ENCODE results near the gene SLC24A3. TPM values are rescaled to one million over a fixed set of nuclear protein-coding genes. Genes with fewer than 3 reads are reported as not detected.

SLC24A3 gene
- total RNA-seq, 1 donor from 2014 or later: 0.79 TPM

DNA sequence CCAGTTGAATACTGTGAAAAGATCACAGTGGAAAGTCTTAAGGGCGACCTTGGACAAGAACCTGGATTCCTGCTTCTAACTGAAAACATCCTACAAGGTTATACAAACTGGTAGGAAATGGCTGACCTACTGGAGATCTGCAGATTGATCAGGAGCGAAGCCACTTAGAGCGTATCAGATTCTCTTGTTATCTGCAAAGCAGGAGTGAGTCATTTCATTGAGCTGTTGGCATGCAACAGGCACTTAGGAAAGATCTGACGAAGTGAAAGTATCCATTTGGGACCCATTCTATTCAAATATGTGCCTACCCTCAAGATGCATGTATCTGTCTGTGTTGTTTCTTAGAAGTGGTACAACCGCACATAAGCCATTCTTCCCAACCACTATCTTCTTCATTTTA is 414.5 kb downstream of the SLC24A3 start:
- Histone ChIP-seq H3K79me2 (ENCODE audit: insufficient read depth, low read length) (no peaks in the 10 kb centered on the region), H4K20me1 (ENCODE audit: insufficient read depth, low read length) (no peaks in the 10 kb centered on the region), H3K27me3 (ENCODE audit: insufficient read depth, low read length) (no peaks in the 10 kb centered on the region), H3K9me3 (ENCODE audit: insufficient read depth, low read depth, low read length) (no peaks in the 10 kb centered on the region), H3K4me3 (ENCODE audit: insufficient read depth, low read depth, low read length) (no peak overlapping the region), H3K4me2 (ENCODE audit: low read length) (no peak overlapping the region), H2AFZ (ENCODE audit: low read depth, low read length) (no peak overlapping the region), H3K27ac (ENCODE audit: low read depth, low read length) (no peak overlapping the region), H3K36me3 (ENCODE audit: insufficient read depth, low read length) (no peaks in the 10 kb centered on the region), H3K9ac (ENCODE audit: low read length) (no peak overlapping the region), H3K4me1 (ENCODE audit: insufficient read depth, low read length) (no peaks in the 10 kb centered on the region)
- FAIRE-seq (no peak), DNase-seq (ENCODE audit: low read depth) (no peak)
- Mint-ChIP-seq H3K9me3 (ENCODE audit: unreplicated experiment) (peaks cover 9% of the 10 kb centered on the region), H3K36me3 (ENCODE audit: low read depth, unreplicated experiment) (no peaks in the 10 kb centered on the region), H3K27ac (ENCODE audit: unreplicated experiment) (no peak overlapping the region), H3K27me3 (ENCODE audit: low read depth, unreplicated experiment) (peaks cover 2% of the 10 kb centered on the region), H3K4me3 (ENCODE audit: unreplicated experiment) (no peak overlapping the region), H3K4me1 (ENCODE audit: low read depth, unreplicated experiment) (no peaks in the 10 kb centered on the region)
- TF ChIP-seq, protein P1, sequence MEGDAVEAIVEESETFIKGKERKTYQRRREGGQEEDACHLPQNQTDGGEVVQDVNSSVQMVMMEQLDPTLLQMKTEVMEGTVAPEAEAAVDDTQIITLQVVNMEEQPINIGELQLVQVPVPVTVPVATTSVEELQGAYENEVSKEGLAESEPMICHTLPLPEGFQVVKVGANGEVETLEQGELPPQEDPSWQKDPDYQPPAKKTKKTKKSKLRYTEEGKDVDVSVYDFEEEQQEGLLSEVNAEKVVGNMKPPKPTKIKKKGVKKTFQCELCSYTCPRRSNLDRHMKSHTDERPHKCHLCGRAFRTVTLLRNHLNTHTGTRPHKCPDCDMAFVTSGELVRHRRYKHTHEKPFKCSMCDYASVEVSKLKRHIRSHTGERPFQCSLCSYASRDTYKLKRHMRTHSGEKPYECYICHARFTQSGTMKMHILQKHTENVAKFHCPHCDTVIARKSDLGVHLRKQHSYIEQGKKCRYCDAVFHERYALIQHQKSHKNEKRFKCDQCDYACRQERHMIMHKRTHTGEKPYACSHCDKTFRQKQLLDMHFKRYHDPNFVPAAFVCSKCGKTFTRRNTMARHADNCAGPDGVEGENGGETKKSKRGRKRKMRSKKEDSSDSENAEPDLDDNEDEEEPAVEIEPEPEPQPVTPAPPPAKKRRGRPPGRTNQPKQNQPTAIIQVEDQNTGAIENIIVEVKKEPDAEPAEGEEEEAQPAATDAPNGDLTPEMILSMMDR (IDR thresholded peaks at IDR 0.05; ENCODE audit: insufficient read depth, low read depth, low read length): no peak
- no peak for TF ChIP-seq EZH2 (IDR thresholded peaks at IDR 0.05; ENCODE audit: insufficient read depth, low read length)

DNA sequence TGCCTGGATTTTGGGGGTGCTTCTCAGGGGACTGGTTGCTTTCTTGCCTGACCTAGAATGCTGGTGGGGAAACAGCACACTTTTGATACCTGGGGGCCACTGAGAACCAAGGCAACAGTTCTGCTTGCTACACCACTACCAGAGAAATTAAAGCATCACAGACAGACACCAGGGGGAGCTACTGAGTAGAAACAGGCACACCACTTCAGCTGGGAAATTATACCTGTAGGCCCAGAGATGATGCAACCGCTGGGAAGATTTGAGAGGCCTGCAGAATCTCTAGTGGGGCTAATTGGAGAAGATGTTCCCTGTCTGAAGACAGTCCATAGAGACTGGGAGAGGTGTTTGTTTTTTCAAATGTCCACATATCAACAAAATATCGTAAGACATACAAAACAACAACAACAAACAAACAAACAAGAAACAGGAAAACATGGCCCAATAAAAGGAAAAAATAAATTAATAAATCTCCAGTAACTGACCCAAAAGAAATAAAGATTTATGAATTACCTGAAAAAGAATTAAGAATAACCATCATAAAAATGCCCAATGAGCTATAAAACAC is 416.2 kb downstream of the SLC24A3 start:
- DNase-seq (ENCODE audit: low read depth): peak; percentile 32
- Mint-ChIP-seq H3K27me3 (ENCODE audit: low read depth, unreplicated experiment) (peaks cover 3% of the 10 kb centered on the region), H3K27ac (ENCODE audit: unreplicated experiment) (peak overlapping the region; percentile 80)

DNA sequence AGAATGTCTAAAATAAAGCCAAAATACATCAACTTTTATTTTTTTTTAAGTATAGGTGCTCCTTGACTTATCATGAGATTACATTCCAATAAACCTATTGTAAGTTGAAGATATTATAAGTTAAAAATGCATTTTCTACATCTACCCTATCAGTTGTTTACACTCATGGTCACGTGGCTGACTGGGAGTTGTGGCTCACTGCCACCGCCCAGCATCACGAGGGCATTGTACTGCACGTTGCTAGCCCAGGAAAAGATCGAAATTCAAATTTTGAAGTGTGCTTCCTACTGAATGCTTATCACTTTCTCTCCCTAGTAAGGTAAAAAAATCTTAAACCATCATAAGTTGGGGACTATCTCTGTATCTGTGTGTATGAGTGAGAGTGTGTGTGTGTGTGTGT is 419.0 kb downstream of the SLC24A3 start:
- Histone ChIP-seq H3K9me3 (ENCODE audit: insufficient read depth, low read depth, low read length) (no peaks in the 10 kb centered on the region), H4K20me1 (ENCODE audit: insufficient read depth, low read length) (no peaks in the 10 kb centered on the region), H3K79me2 (ENCODE audit: insufficient read depth, low read length) (no peaks in the 10 kb centered on the region), H3K27me3 (ENCODE audit: insufficient read depth, low read length) (no peaks in the 10 kb centered on the region), H3K27ac (ENCODE audit: low read depth, low read length) (no peak overlapping the region), H3K4me1 (ENCODE audit: insufficient read depth, low read length) (no peaks in the 10 kb centered on the region), H3K4me3 (ENCODE audit: insufficient read depth, low read depth, low read length) (no peak overlapping the region), H3K36me3 (ENCODE audit: insufficient read depth, low read length) (no peaks in the 10 kb centered on the region), H3K4me2 (ENCODE audit: low read length) (no peak overlapping the region), H2AFZ (ENCODE audit: low read depth, low read length) (no peak overlapping the region), H3K9ac (ENCODE audit: low read length) (no peak overlapping the region)
- Mint-ChIP-seq H3K27me3 (ENCODE audit: low read depth, unreplicated experiment) (peaks cover 7% of the 10 kb centered on the region), H3K4me3 (ENCODE audit: unreplicated experiment) (no peak overlapping the region), H3K9me3 (ENCODE audit: unreplicated experiment) (peaks cover 2% of the 10 kb centered on the region), H3K4me1 (ENCODE audit: low read depth, unreplicated experiment) (peaks cover 5% of the 10 kb centered on the region), H3K27ac (ENCODE audit: unreplicated experiment) (no peak overlapping the region), H3K36me3 (ENCODE audit: low read depth, unreplicated experiment) (no peaks in the 10 kb centered on the region)
- DNase-seq (ENCODE audit: low read depth): no peak
- FAIRE-seq: no peak
- no peak for TF ChIP-seq EZH2 (IDR thresholded peaks at IDR 0.05; ENCODE audit: insufficient read depth, low read length)
- TF ChIP-seq, protein P1 (IDR thresholded peaks at IDR 0.05; ENCODE audit: insufficient read depth, low read depth, low read length): no peak

More for the DNA sequence above, 416.2 kb downstream of the SLC24A3 start:
- H3K9ac ChIP-seq (ENCODE audit: low read length): no peak overlapping the region
- peak; percentile 37 for FAIRE-seq
- no peaks in the 10 kb centered on the region for H3K27me3 ChIP-seq (ENCODE audit: insufficient read depth, low read length)
- no peaks in the 10 kb centered on the region for H3K79me2 ChIP-seq (ENCODE audit: insufficient read depth, low read length)
- no peaks in the 10 kb centered on the region for H3K36me3 Mint-ChIP-seq (ENCODE audit: low read depth, unreplicated experiment)
- H3K4me2 ChIP-seq (ENCODE audit: low read length): no peak overlapping the region
- no peaks in the 10 kb centered on the region for H3K36me3 ChIP-seq (ENCODE audit: insufficient read depth, low read length)
- H3K4me1 Mint-ChIP-seq (ENCODE audit: low read depth, unreplicated experiment): no peaks in the 10 kb centered on the region
- TF ChIP-seq, protein P1 (IDR thresholded peaks at IDR 0.05; ENCODE audit: insufficient read depth, low read depth, low read length): peak; percentile 61
- TF ChIP-seq EZH2 (IDR thresholded peaks at IDR 0.05; ENCODE audit: insufficient read depth, low read length): no peak
- no peaks in the 10 kb centered on the region for H3K9me3 ChIP-seq (ENCODE audit: insufficient read depth, low read depth, low read length)
- H4K20me1 ChIP-seq (ENCODE audit: insufficient read depth, low read length): no peaks in the 10 kb centered on the region
- H3K4me3 Mint-ChIP-seq (ENCODE audit: unreplicated experiment): no peak overlapping the region
- peaks cover 9% of the 10 kb centered on the region for H3K9me3 Mint-ChIP-seq (ENCODE audit: unreplicated experiment)
- no peak overlapping the region for H3K4me3 ChIP-seq (ENCODE audit: insufficient read depth, low read depth, low read length)
- no peaks in the 10 kb centered on the region for H3K4me1 ChIP-seq (ENCODE audit: insufficient read depth, low read length)
- no peak overlapping the region for H2AFZ ChIP-seq (ENCODE audit: low read depth, low read length)
- no peak overlapping the region for H3K27ac ChIP-seq (ENCODE audit: low read depth, low read length)

Data from astrocyte (in vitro differentiated cells and primary cell).